Measurements from ENCODE around the gene C11orf21. TPM values are rescaled to one million over a fixed set of nuclear protein-coding genes. Genes with fewer than 3 reads are reported as not detected.

The C11orf21 gene
- polyA plus RNA-seq, 1 of the 3 experiments (the other 2 are of a cell fraction), result 0.03 TPM

GRCh38 chr11:2270322-2271076 lies 31.2 kb downstream of the C11orf21 start, which contains the start of gene ASCL2:
ASCL2 (minus strand) TSS chr11:2270588; CDS start chr11:2270332, 256 bp downstream.
- no peak within 1 kb of the TSS for H3K27ac ChIP-seq (ENCODE audit: low read depth in 2 of 2, low read length in 1 of 2)
- H3K27me3 ChIP-seq (ENCODE audit: insufficient read depth), result peaks cover 29% of the 10 kb centered on the region
- H3F3A ChIP-seq (replicated peaks; ENCODE audit: insufficient read depth), result no peaks in the 10 kb centered on the region
- no peak within 1 kb of the TSS for H3K9ac ChIP-seq
- 10% methylated on average over 17 of the region's 89 CpGs for WGBS (ENCODE audit: low lambda C conversion rate)
- no peak for TF ChIP-seq FOSL2 (IDR thresholded peaks at IDR 0.05; ENCODE audit: borderline replicate concordance, low read depth)
- no peak for TF ChIP-seq SMC3 (IDR thresholded peaks at IDR 0.05; ENCODE audit: low read depth, low read length)
- TF ChIP-seq NFIC (IDR thresholded peaks at IDR 0.05; ENCODE audit: borderline replicate concordance), result no peak
- TF ChIP-seq, protein P1, sequence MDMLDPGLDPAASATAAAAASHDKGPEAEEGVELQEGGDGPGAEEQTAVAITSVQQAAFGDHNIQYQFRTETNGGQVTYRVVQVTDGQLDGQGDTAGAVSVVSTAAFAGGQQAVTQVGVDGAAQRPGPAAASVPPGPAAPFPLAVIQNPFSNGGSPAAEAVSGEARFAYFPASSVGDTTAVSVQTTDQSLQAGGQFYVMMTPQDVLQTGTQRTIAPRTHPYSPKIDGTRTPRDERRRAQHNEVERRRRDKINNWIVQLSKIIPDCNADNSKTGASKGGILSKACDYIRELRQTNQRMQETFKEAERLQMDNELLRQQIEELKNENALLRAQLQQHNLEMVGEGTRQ (IDR thresholded peaks at IDR 0.05; ENCODE audit: borderline replicate concordance, low read depth, low read length), result no peak
- no peak for TF ChIP-seq TCF12 (IDR thresholded peaks at IDR 0.05)
- no peak for TF ChIP-seq FOXJ3 (CRISPR knock-in tag; IDR thresholded peaks at IDR 0.05)
- no peak for TF ChIP-seq TEAD4 (IDR thresholded peaks at IDR 0.05; ENCODE audit: borderline replicate concordance, insufficient read depth)
- TF ChIP-seq FOXM1 (IDR thresholded peaks at IDR 0.05; ENCODE audit: low read depth), result no peak
- no peak for TF ChIP-seq USF1 (IDR thresholded peaks at IDR 0.05; ENCODE audit: borderline replicate concordance, low read depth)
- TF ChIP-seq MEF2A (IDR thresholded peaks at IDR 0.05; ENCODE audit: borderline replicate concordance, low read depth), result no peak
- TF ChIP-seq SIN3A (IDR thresholded peaks at IDR 0.05; ENCODE audit: borderline replicate concordance, low read depth, low read length), result no peak
- TF ChIP-seq, protein P2, sequence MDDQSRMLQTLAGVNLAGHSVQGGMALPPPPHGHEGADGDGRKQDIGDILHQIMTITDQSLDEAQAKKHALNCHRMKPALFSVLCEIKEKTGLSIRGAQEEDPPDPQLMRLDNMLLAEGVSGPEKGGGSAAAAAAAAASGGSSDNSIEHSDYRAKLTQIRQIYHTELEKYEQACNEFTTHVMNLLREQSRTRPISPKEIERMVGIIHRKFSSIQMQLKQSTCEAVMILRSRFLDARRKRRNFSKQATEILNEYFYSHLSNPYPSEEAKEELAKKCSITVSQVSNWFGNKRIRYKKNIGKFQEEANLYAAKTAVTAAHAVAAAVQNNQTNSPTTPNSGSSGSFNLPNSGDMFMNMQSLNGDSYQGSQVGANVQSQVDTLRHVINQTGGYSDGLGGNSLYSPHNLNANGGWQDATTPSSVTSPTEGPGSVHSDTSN (IDR thresholded peaks at IDR 0.05), result no peak
- TF ChIP-seq TAF1 (IDR thresholded peaks at IDR 0.05; ENCODE audit: borderline replicate concordance, low read depth, low read length), result no peak
- TF ChIP-seq, protein P3, sequence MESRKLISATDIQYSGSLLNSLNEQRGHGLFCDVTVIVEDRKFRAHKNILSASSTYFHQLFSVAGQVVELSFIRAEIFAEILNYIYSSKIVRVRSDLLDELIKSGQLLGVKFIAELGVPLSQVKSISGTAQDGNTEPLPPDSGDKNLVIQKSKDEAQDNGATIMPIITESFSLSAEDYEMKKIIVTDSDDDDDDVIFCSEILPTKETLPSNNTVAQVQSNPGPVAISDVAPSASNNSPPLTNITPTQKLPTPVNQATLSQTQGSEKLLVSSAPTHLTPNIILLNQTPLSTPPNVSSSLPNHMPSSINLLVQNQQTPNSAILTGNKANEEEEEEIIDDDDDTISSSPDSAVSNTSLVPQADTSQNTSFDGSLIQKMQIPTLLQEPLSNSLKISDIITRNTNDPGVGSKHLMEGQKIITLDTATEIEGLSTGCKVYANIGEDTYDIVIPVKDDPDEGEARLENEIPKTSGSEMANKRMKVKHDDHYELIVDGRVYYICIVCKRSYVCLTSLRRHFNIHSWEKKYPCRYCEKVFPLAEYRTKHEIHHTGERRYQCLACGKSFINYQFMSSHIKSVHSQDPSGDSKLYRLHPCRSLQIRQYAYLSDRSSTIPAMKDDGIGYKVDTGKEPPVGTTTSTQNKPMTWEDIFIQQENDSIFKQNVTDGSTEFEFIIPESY (IDR thresholded peaks at IDR 0.05; ENCODE audit: borderline replicate concordance, low read depth), result no peak
- TF ChIP-seq CHD2 (IDR thresholded peaks at IDR 0.05; ENCODE audit: low read length, partially characterized antibody), result no peak
- TF ChIP-seq EZH2phosphoT487 (IDR thresholded peaks at IDR 0.05; ENCODE audit: borderline replicate concordance, low read depth), result no peak
- TF ChIP-seq, protein P4, sequence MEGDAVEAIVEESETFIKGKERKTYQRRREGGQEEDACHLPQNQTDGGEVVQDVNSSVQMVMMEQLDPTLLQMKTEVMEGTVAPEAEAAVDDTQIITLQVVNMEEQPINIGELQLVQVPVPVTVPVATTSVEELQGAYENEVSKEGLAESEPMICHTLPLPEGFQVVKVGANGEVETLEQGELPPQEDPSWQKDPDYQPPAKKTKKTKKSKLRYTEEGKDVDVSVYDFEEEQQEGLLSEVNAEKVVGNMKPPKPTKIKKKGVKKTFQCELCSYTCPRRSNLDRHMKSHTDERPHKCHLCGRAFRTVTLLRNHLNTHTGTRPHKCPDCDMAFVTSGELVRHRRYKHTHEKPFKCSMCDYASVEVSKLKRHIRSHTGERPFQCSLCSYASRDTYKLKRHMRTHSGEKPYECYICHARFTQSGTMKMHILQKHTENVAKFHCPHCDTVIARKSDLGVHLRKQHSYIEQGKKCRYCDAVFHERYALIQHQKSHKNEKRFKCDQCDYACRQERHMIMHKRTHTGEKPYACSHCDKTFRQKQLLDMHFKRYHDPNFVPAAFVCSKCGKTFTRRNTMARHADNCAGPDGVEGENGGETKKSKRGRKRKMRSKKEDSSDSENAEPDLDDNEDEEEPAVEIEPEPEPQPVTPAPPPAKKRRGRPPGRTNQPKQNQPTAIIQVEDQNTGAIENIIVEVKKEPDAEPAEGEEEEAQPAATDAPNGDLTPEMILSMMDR (IDR thresholded peaks at IDR 0.05), result no peak
- no peak for TF ChIP-seq RFX5 (IDR thresholded peaks at IDR 0.05; ENCODE audit: low read length)
- no peak for TF ChIP-seq RXRA (IDR thresholded peaks at IDR 0.05; ENCODE audit: borderline replicate concordance, low read depth)
- TF ChIP-seq MXI1 (IDR thresholded peaks at IDR 0.05; ENCODE audit: low read depth, low read length), result no peak
- ChIA-PET POLR2A (no interaction called here), CTCF (interaction anchor here (0.6 to 2.2 kb wide), 4 partner anchors 47 to 234 kb away, joined by 3 to 8 read pairs (median 4); no protein-coding TSS in a partner anchor)
- H3K4me3 ChIP-seq (ENCODE audit: low read depth in 2 of 2, low read length in 1 of 2), result no peak within 1 kb of the TSS
- DNase-seq, result peak; percentile 43
- no peak within 1 kb of the TSS for H3K4me2 ChIP-seq
- no peak within 1 kb of the TSS for H2AFZ ChIP-seq (ENCODE audit: low read depth)
- no peaks in the 10 kb centered on the region for H4K20me1 ChIP-seq (ENCODE audit: insufficient read depth)
- H3K9me3 ChIP-seq, result no peaks in the 10 kb centered on the region
- no peaks in the 10 kb centered on the region for H3K79me2 ChIP-seq (ENCODE audit: insufficient read depth)
- no peaks in the 10 kb centered on the region for H3K36me3 ChIP-seq (replicated peaks in 1 of 2; ENCODE audit: control insufficient read depth in 1 of 2, insufficient read depth in 2 of 2, low read length in 1 of 2)
- no peaks in the 10 kb centered on the region for H3K9me2 ChIP-seq
- H3K4me1 ChIP-seq (ENCODE audit: control insufficient read depth in 1 of 2, insufficient read depth in 2 of 2, low read depth in 1 of 2, low read length in 1 of 2), result no peaks in the 10 kb centered on the region
